Fibroblast of skin of abdomen (primary cell): ENCODE measurements around the gene SPINT1. TPM values are rescaled to one million over a fixed set of nuclear protein-coding genes. Genes with fewer than 3 reads are reported as not detected.

Experiments used
- DNase-seq: peaks from one replicate; pipeline ENCODE4 v3.0.0-alpha.2; 2013
- polyA plus RNA-seq, 2 experiments: library from polyadenylated mRNA; unstranded; fragments of 120-200 nt; gene quantifications; one replicate each; pipeline ENCODE4 v1.2.1, GENCODE V29; 2013; ENCODE audit not compliant: insufficient read length in 2 of 2

The SPINT1 gene
- 0.39 TPM for polyA plus RNA-seq (2013, experiment 1 of 2; ENCODE audit: insufficient read length)
- 0.27 TPM for polyA plus RNA-seq (2013, experiment 2 of 2; ENCODE audit: insufficient read length)

- no peak for DNase-seq
Observed at GRCh38 chr15:40843885-40844695, at the start of gene SPINT1. Gene SPINT1, plus strand, starts transcription at chr15:40844048. Its CDS starts 507 bp downstream, at chr15:40844555.

DNA sequence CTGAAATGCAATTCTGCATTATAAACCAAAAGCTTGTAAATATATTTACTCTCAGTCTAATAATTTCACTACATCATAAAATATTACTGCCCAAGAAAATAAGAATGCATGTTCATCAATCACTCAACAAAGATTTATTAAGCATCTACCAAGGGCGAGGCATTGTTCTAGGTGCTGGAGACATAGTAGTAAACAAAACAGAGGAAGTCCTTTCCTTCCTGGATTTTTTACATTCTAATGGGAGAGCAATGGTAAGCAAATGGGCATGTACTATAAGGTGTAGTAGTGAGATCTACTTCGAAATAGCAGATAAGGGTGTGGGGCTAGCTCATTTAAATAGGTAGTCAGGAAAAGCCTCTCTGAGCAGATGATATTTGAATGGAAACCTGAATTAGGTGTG is 47.8 kb upstream of the SPINT1 start:
- no peak for DNase-seq

DNA sequence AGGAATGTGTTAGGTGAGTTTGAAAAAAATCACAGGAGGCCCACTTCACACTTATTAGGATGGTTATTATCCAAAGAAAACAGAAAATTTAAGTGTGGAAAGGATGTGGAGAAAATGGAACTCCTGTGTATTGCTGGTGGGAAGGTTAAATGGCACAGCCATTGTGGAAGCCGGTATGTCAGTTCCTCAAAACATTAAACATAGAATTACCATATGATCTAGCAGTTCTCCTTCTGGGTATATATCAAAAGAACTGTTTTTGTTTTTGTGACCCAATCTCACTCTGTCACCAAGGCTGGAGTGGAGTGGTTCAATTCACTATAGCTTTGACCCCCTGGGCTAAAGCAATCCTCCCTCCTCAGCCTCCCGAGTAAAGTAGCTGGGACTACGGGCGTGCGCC is 47.3 kb upstream of the SPINT1 start:
- DNase-seq: no peak

DNA sequence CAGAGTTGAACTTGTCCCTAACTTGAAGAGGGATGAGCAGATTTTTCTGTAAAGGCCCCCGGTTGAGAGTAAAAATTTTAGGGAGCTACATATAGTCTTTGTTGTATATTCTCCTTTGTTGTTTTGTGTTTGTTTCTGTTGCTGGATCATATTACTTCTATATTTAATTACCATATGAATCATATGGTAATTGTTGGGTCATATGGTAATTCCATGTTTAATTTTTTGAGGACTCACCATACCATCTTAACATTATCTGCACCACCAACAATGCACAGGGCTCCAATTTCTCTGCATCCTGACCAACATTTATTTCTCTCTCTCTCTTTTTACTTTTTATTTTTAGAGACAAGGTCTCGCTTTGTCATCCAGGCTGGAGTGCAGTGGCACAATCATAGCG is 44.3 kb upstream of the SPINT1 start:
- no peak for DNase-seq

GRCh38 chr15:40803076-40803475 is 40.8 kb upstream of the SPINT1 start:
- no peak for DNase-seq

DNA sequence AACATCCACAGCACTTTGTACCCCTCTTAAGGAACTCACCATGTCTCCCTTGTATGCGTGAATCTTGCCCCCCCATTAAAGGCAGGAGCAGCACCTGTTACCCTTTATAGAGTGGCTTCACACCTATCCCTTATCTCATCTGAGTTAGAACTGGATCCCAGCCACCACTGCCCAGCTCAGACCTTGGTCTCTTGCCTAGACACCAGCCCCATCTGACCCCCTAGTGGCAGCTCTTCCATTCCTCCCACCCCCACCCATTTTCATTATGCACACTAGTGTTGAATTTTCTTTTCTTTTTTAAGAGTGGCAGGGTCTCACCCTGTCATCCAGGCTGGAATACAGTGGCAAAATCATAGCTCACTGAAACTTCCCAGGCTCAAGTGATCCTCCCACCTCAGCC is 40.2 kb upstream of the SPINT1 start:
- no peak for DNase-seq

DNA sequence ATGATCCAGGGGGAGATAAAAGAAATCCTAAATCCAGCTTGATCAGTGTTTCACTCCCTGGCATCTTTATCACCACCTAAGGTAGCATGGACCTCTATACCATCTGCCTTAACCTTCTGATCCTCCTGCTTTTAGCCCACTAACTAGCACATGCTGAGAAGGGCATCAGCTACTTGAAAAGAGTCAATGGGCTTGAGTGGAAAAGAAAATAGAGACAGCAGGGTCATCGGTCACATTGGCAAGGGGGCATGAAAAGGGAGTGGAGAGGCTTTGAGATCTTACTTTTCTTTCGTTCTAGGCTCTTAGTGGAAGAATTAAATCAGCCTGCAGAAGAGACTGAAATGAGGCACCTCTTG is 37.2 kb upstream of the SPINT1 start:
- DNase-seq: no peak

DNA sequence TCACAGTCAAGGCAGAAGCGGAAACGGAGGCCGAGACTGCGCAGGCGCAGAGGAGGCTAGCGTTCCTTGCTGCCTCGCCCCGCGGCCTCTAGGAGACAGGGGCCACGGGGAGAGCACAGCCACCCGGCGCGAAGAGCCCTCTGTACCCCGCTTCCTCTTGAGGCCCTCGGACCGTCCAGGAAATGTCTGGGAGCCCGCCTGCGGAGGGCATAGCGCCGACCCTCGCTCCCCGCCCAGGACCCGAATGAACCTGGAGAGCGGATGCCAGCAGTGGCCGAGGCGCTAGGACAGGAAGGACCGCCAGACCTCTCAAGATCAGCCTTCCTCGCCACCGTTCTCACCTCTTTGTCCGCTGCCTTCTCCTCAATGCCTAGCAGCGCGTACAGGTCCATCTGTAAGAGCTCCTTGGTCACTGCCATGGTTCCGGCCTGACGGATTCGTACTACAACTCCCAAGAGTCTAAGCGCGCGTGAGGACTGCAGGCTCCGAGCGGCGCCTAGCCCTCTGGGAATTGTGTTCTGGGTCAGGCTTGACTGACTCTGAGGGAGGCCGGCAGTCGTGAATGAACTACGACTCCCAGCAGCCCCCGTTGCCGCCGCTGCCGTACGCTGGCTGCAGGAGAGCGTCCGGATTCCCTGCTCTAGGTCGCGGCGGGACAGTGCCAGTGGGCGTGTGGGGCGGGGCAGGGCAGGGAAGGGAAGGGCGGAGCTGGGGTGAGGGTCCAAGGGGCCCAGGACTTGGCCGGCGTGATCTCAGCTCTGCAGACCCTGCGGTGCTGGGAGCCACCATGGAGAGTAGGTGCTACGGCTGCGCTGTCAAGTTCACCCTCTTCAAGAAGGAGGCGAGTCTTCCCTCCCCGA is 36.6 kb upstream of the SPINT1 start, which contains the start of the genes DNAJC17 and ZFYVE19:
DNAJC17 (minus strand) TSS at position 446 of the 860 bp plus-strand sequence; CDS start at position 419, 27 bp downstream.
ZFYVE19 (plus strand) TSS at position 62 of the 860 bp plus-strand sequence; CDS start at position 563, 501 bp downstream.
- DNase-seq: peak; percentile 97

- no peak for DNase-seq
Observed at GRCh38 chr15:40807888-40808461, 35.9 kb upstream of the SPINT1 start.

GRCh38 chr15:40808861-40809450 is 34.9 kb upstream of the SPINT1 start:
- no peak for DNase-seq

DNA sequence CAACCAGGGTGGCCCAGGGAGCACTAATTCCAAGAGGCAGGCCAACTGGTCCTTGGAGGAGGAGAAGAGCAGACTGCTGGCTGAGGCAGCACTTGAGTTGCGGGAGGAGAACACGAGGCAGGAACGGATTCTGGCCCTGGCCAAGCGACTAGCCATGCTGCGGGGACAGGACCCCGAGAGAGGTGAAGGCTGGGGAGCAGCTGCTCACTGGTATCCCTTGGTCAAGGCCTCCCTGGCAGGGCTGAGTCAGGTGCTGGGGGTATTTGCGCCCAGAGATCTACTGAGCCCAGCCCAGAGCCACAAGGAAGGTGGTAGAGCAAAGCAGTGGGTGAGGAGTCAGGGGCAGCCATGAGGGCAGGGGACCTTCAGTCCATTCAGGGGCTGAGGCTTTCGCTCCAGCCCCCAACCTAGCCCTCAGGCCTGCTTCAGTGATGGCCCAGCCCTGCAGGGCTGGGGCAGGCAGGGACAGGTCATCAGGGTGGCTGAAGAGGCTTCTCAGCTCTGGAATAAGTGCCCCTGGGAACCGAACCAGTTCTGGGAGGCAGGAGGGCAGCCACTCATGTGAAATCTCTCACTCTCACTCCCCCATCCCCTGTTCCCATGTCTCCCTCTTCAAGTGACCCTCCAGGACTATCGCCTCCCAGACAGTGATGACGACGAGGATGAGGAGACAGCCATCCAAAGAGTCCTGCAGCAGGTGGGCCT is 31.0 kb upstream of the SPINT1 start:
- DNase-seq: no peak

DNA sequence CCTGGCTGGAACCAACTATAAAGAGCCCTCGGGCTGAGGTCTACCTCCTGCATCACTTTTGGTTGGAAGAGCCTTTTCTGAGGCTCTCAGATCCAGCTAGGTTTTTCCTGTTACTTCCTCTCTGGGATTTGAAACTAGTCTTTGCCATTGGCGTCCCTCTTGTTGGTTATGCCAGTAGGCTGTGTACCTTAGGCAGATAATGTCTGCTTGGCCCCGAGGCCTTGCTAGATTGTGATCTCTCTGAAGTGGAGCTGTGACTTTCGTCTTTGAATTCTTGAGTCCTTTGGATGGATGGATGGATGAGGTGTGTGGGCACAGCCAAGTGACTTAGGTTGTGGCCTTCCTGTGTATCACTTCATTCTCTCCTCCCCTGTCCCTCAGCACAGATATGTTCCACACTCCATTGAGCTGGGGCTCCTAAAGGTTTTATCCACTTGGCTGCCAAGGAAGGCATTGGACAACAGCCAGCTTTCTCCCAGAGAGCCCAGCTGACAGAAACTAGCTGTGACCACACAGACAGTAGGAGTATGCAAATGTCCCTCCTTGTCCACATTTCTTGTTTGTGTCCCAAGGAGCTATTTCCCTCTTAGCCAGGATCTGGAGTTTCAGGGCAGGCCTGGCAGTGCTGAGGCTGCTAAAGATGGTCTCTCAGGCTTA is 28.7 kb upstream of the SPINT1 start:
- DNase-seq: no peak

GRCh38 chr15:40819048-40819447 is 24.8 kb upstream of the SPINT1 start:
- DNase-seq: no peak

DNA sequence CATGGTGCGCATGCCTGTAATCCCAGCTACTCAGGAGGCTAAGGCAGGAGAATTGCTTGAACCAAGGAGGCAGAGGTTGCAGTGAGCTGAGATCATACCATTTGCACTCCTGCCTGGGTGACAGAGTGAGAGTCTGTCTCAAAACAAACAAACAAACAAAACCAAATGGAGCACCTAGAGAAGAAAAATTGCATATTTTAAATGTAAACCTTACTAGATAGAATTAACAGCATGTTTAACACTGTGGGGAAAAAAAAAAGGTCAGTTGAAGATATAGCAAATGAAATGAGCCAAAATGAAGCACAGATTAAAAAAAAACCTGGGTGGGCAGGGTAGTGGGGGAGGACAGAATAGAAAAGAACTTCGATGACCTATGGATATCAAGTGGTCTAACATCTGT is 22.7 kb upstream of the SPINT1 start:
- DNase-seq: no peak

- peak; percentile 16 for DNase-seq
Observed at GRCh38 chr15:40823572-40824343, 20.1 kb upstream of the SPINT1 start.

DNA sequence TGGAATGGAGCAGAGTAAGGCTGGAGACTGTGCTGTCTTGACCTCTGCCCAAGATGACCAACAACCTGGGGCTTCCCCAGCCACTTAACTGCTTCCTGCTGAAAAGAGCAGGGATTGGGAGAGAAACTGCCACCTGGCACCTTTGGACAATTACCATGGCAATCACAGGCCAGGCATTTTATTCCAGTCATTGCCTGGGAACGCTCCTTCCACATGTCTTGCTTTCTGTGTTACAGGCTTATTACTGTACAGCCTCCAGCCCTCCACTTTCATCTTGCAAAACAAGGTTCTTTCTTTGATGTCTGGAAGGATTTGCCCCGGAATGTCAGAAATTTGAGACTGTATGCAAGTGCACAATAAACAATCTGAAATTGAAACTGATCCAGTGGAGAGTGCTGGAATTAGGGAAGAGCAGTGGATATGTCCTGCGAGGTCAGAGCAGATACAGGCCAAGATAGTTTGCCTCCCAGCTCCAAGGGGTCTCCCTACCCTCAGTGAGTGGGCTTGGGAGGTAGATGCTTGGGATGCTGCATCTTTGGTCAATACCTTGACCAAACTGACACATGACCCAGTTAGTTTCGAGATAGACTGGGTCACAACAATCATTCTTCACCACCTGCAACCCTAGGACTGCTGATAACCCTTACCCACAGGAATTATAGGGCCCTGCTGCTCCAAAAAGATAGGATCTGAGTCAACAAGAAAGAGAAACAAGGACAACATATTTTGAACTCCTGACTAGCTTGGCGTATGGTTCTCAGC is 18.0 kb upstream of the SPINT1 start:
- DNase-seq: peak; percentile 30

DNA sequence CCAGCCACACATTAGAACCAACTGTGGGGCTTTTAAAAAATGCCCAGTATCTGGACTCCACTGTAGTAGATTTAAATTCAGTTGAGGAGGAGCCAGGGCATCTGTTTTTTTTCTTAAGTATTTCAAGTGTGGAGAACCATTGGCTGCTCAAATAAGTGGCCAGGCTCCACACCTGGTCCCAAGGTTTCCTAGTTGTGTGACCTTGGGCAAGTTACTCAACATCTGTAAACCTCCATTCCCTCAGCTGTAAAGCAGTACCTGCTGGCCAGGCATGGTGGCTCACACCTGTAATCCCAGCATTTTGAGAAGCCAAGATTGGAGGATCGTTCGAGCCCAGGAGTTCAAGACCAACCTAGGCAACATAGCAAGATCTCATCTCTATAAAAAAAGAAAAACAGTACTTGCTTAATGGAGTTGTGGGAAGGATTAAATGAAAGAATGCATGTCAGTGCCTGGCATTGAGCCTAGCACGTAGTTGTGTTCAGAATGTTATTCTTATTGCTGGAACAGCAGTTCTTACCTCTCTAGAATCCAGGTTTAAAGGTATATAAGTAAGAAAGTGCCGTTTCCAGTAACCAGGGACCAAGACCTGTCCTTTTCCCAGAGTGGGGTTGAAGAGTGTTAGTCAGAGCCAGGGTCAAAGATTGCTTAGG is 17.3 kb upstream of the SPINT1 start:
- DNase-seq: no peak

GRCh38 chr15:40828447-40829036 is 15.3 kb upstream of the SPINT1 start, which contains the start of gene PPP1R14D:
Gene PPP1R14D, minus strand, starts transcription at chr15:40828708. Its CDS starts 67 bp downstream, at chr15:40828641.
- no peak for DNase-seq

- DNase-seq: no peak
Observed at GRCh38 chr15:40829115-40829514, 14.7 kb upstream of the SPINT1 start.
